ENCODE measurements around the gene NTM.

- TF ChIP-seq YY1 (IDR thresholded peaks at IDR 0.05; ENCODE audit: extremely low read depth, insufficient replicate concordance, low read depth, low read length) (no peak), REST (IDR thresholded peaks at IDR 0.05; ENCODE audit: low read depth) (no peak), EZH2 (IDR thresholded peaks at IDR 0.05) (no peak)
Measured at GRCh38 chr11:132095230-132096131, 725.1 kb downstream of the NTM start.

All from HCT116 (cell line).